ENCODE data around the gene ARMC8.

ARMC8 gene

GRCh38 chr3:138220788-138221187 lies 33.7 kb downstream of the ARMC8 start:
- no peak for DNase-seq (ENCODE audit: low read depth)
- TF ChIP-seq CTCF (IDR thresholded peaks at IDR 0.05; ENCODE audit: control insufficient read depth, insufficient read depth, low read depth, low read length, missing control alignments) = no peak

GRCh38 chr3:138222131-138222941 lies 35.2 kb downstream of the ARMC8 start:
- TF ChIP-seq CTCF (IDR thresholded peaks at IDR 0.05; ENCODE audit: control insufficient read depth, insufficient read depth, low read depth, low read length, missing control alignments) = no peak
- no peak overlapping the region for H3K4me3 ChIP-seq (ENCODE audit: control insufficient read depth, low read depth, low read length)
- DNase-seq (ENCODE audit: low read depth) = no peak

More at GRCh38 chr3:138220788-138221187, 33.7 kb downstream of the ARMC8 start:
- H3K4me3 ChIP-seq (ENCODE audit: control insufficient read depth, low read depth, low read length) = no peak overlapping the region

- no peak for DNase-seq (ENCODE audit: low read depth)
- TF ChIP-seq CTCF (IDR thresholded peaks at IDR 0.05; ENCODE audit: control insufficient read depth, insufficient read depth, low read depth, low read length, missing control alignments) = no peak
- no peak overlapping the region for H3K4me3 ChIP-seq (ENCODE audit: control insufficient read depth, low read depth, low read length)
Measured at GRCh38 chr3:138222942-138223287, 35.8 kb downstream of the ARMC8 start.

GRCh38 chr3:138227650-138228049 lies 40.5 kb downstream of the ARMC8 start:
- no peak for TF ChIP-seq CTCF (IDR thresholded peaks at IDR 0.05; ENCODE audit: control insufficient read depth, insufficient read depth, low read depth, low read length, missing control alignments)
- no peak overlapping the region for H3K4me3 ChIP-seq (ENCODE audit: control insufficient read depth, low read depth, low read length)
- no peak for DNase-seq (ENCODE audit: low read depth)

- no peak for TF ChIP-seq CTCF (IDR thresholded peaks at IDR 0.05; ENCODE audit: control insufficient read depth, insufficient read depth, low read depth, low read length, missing control alignments)
- H3K4me3 ChIP-seq (ENCODE audit: control insufficient read depth, low read depth, low read length) = no peak overlapping the region
- DNase-seq (ENCODE audit: low read depth) = no peak
Measured at GRCh38 chr3:138230525-138230924, 43.4 kb downstream of the ARMC8 start.

GRCh38 chr3:138232705-138233364 lies 45.7 kb downstream of the ARMC8 start:
- no peak for TF ChIP-seq CTCF (IDR thresholded peaks at IDR 0.05; ENCODE audit: control insufficient read depth, insufficient read depth, low read depth, low read length, missing control alignments)
- DNase-seq (ENCODE audit: low read depth) = no peak
- H3K4me3 ChIP-seq (ENCODE audit: control insufficient read depth, low read depth, low read length) = no peak overlapping the region

All from AG09309 (cell line).